ENCODE measurements around the gene MTOR. TPM values are rescaled to one million over a fixed set of nuclear protein-coding genes. Genes with fewer than 3 reads are reported as not detected.
"Not testable (repeated sequence)": the region's sequence is repeated elsewhere in the genome, so short reads cannot be mapped to it uniquely, and the experiment has no call there.

MTOR gene
- polyA plus RNA-seq, 3 donors: 2.0 to 29.4 (median 3.3) TPM

- Histone ChIP-seq H3K27ac (ENCODE audit: low read depth in 1 of 2, low read length in 2 of 2) (no peak overlapping the region), H3K36me3 (replicated peaks in 1 of 2; ENCODE audit: control insufficient read depth in 1 of 2, insufficient read depth in 2 of 2, low read length in 2 of 2) (peaks cover 66 to 70% of the 10 kb centered on the region in 2 donors), H3K9me3 (replicated peaks in 1 of 2; ENCODE audit: control insufficient read depth in 1 of 2, insufficient read depth in 1 of 2, low read length in 2 of 2) (no peaks in the 10 kb centered on the region), H2AFZ (ENCODE audit: insufficient read depth, low read depth, low read length, poor library complexity, severe bottlenecking) (no peak overlapping the region), H3K27me3 (ENCODE audit: control insufficient read depth in 2 of 2, insufficient read depth in 2 of 2, low read length in 2 of 2) (no peaks in the 10 kb centered on the region), H3K9ac (ENCODE audit: insufficient read depth, low read length, poor library complexity, severe bottlenecking) (no peak overlapping the region), H3K4me2 (replicated peaks; ENCODE audit: extremely low read depth, low read length, poor library complexity, severe bottlenecking) (no peak overlapping the region), H3K4me3 (replicated peaks in 1 of 3; ENCODE audit: low read depth in 2 of 3, low read length in 3 of 3) (no peak overlapping the region), H4K20me1 (ENCODE audit: insufficient read depth, low read length) (no peaks in the 10 kb centered on the region), H3K4me1 (ENCODE audit: control insufficient read depth in 1 of 2, insufficient read depth in 2 of 2, low read length in 2 of 2) (no peaks in the 10 kb centered on the region), H3K79me2 (ENCODE audit: insufficient read depth, low read length) (no peaks in the 10 kb centered on the region)
- no peak for TF ChIP-seq CTCF (IDR thresholded peaks at IDR 0.05)
- Mint-ChIP-seq H3K9me3 (no peaks in the 10 kb centered on the region), H3K27me3 (ENCODE audit: low read depth in 3 of 3) (peaks cover 0 to 4% (median 0%) of the 10 kb centered on the region in 3 donors), H3K4me1 (no peaks in the 10 kb centered on the region), H3K36me3 (peaks cover 59 to 72% of the 10 kb centered on the region in 2 donors), H3K27ac (no peak overlapping the region), H3K4me3 (no peak overlapping the region)
- intact Hi-C loops (cut with micrococcal nuclease): no loop called here
- no peak for DNase-seq
- WGBS (ENCODE audit: insufficient coverage): 100% methylated on average over 3 of the region's 12 CpGs
These were observed 181.4 kb downstream of the MTOR start for GRCh38 chr1:11080931-11081330.

GRCh38 chr1:11078631-11079030 lies 183.7 kb downstream of the MTOR start:
- no peaks in the 10 kb centered on the region for H3K9me3 Mint-ChIP-seq
- Histone ChIP-seq H3K9ac (ENCODE audit: insufficient read depth, low read length, poor library complexity, severe bottlenecking) (no peak overlapping the region), H3K9me3 (replicated peaks in 1 of 2; ENCODE audit: control insufficient read depth in 1 of 2, insufficient read depth in 1 of 2, low read length in 2 of 2) (no peaks in the 10 kb centered on the region), H3K27ac (ENCODE audit: low read depth in 1 of 2, low read length in 2 of 2) (no peak overlapping the region), H4K20me1 (ENCODE audit: insufficient read depth, low read length) (no peaks in the 10 kb centered on the region), H3K4me2 (replicated peaks; ENCODE audit: extremely low read depth, low read length, poor library complexity, severe bottlenecking) (no peak overlapping the region), H3K4me1 (ENCODE audit: control insufficient read depth in 1 of 2, insufficient read depth in 2 of 2, low read length in 2 of 2) (no peaks in the 10 kb centered on the region), H2AFZ (ENCODE audit: insufficient read depth, low read depth, low read length, poor library complexity, severe bottlenecking) (no peak overlapping the region), H3K4me3 (replicated peaks in 1 of 3; ENCODE audit: low read depth in 2 of 3, low read length in 3 of 3) (no peak overlapping the region), H3K79me2 (ENCODE audit: insufficient read depth, low read length) (no peaks in the 10 kb centered on the region), H3K36me3 (replicated peaks in 1 of 2; ENCODE audit: control insufficient read depth in 1 of 2, insufficient read depth in 2 of 2, low read length in 2 of 2) (peaks cover 86 to 93% of the 10 kb centered on the region in 2 donors), H3K27me3 (ENCODE audit: control insufficient read depth in 2 of 2, insufficient read depth in 2 of 2, low read length in 2 of 2) (no peaks in the 10 kb centered on the region)
- no peak overlapping the region for H3K4me3 Mint-ChIP-seq
- 100% methylated on average over 2 of the region's 2 CpGs for WGBS (ENCODE audit: insufficient coverage)
- intact Hi-C loops (cut with micrococcal nuclease): no loop called here
- peaks cover 74 to 91% of the 10 kb centered on the region in 2 donors for H3K36me3 Mint-ChIP-seq
- H3K4me1 Mint-ChIP-seq: no peaks in the 10 kb centered on the region
- H3K27ac Mint-ChIP-seq: peak overlapping the region in 1 of 7 donors; percentile 55
- no peak for DNase-seq
- peaks cover 0 to 4% (median 0%) of the 10 kb centered on the region in 3 donors for H3K27me3 Mint-ChIP-seq (ENCODE audit: low read depth in 3 of 3)
- TF ChIP-seq CTCF (IDR thresholded peaks at IDR 0.05): no peak

- H4K20me1 ChIP-seq (ENCODE audit: insufficient read depth, low read length); intact Hi-C loops (cut with micrococcal nuclease); H3K4me1 ChIP-seq (ENCODE audit: control insufficient read depth in 1 of 2, insufficient read depth in 2 of 2, low read length in 2 of 2); H3K4me1 Mint-ChIP-seq; H2AFZ ChIP-seq (ENCODE audit: insufficient read depth, low read depth, low read length, poor library complexity, severe bottlenecking); H3K27ac Mint-ChIP-seq; H3K79me2 ChIP-seq (ENCODE audit: insufficient read depth, low read length); H3K9ac ChIP-seq (ENCODE audit: insufficient read depth, low read length, poor library complexity, severe bottlenecking); H3K27me3 Mint-ChIP-seq (ENCODE audit: low read depth in 3 of 3); H3K4me3 Mint-ChIP-seq; H3K27ac ChIP-seq (ENCODE audit: low read depth in 1 of 2, low read length in 2 of 2); H3K9me3 Mint-ChIP-seq; H3K9me3 ChIP-seq (replicated peaks in 1 of 2; ENCODE audit: control insufficient read depth in 1 of 2, insufficient read depth in 1 of 2, low read length in 2 of 2); H3K27me3 ChIP-seq (ENCODE audit: control insufficient read depth in 2 of 2, insufficient read depth in 2 of 2, low read length in 2 of 2); DNase-seq; H3K4me2 ChIP-seq (replicated peaks; ENCODE audit: extremely low read depth, low read length, poor library complexity, severe bottlenecking); H3K4me3 ChIP-seq (replicated peaks in 1 of 3; ENCODE audit: low read depth in 2 of 3, low read length in 3 of 3): not testable (repeated sequence)
- H3K36me3 Mint-ChIP-seq: peaks cover 81 to 97% of the 10 kb centered on the region in 2 donors
- 100% methylated on average over 1 of the region's 7 CpGs for WGBS (ENCODE audit: insufficient coverage)
- H3K36me3 ChIP-seq (replicated peaks in 1 of 2; ENCODE audit: control insufficient read depth in 1 of 2, insufficient read depth in 2 of 2, low read length in 2 of 2): peaks cover 94 to 98% of the 10 kb centered on the region in 2 donors
These were observed 189.0 kb downstream of the MTOR start for GRCh38 chr1:11073398-11073797.
